H9 (cell line): ENCODE results near the gene PEG3. TPM values are rescaled to one million over a fixed set of nuclear protein-coding genes. Genes with fewer than 3 reads are reported as not detected.

Experiments used
- DNase-seq: peaks from one replicate; pipeline ENCODE4 v3.0.0-alpha.2; 2017
- H2AFZ ChIP-seq: one replicate; pipeline ENCODE4 v1.6.1; 2013; ENCODE audit warnings: mild to moderate bottlenecking, low read length, control low read depth, moderate library complexity
- H2AK5ac ChIP-seq: 2 replicates; pipeline ENCODE4 v1.6.1; 2013; ENCODE audit warnings: low read length, control low read depth, mixed read lengths; ENCODE audit not compliant: insufficient read length
- H2BK120ac ChIP-seq: one replicate; pipeline ENCODE4 v1.6.1; 2013; ENCODE audit warnings: low read depth, mild to moderate bottlenecking, low read length, control low read depth, inconsistent platforms; ENCODE audit not compliant: poor library complexity, severe bottlenecking
- H2BK12ac ChIP-seq: 2 replicates; pipeline ENCODE4 v1.6.1; 2013; ENCODE audit warnings: low read length, control low read depth, mixed read lengths, low read depth; ENCODE audit not compliant: insufficient read length
- H2BK15ac ChIP-seq: 2 replicates; pipeline ENCODE4 v1.6.1; 2013; ENCODE audit warnings: low read depth, low read length, control low read depth
- H2BK20ac ChIP-seq: one replicate; pipeline ENCODE4 v1.6.1; 2013; ENCODE audit warnings: low read depth, mild to moderate bottlenecking, low read length, control low read depth, inconsistent platforms; ENCODE audit not compliant: poor library complexity, severe bottlenecking
- H2BK5ac ChIP-seq: 2 replicates; pipeline ENCODE4 v1.6.1; 2013; ENCODE audit warnings: low read length, control low read depth, mixed read lengths; ENCODE audit not compliant: insufficient read length
- H3K14ac ChIP-seq: 2 replicates; pipeline ENCODE4 v1.6.1; 2013; ENCODE audit warnings: low read length, control low read depth; ENCODE audit not compliant: insufficient read depth
- H3K18ac ChIP-seq: 2 replicates; pipeline ENCODE4 v1.6.1; 2013; ENCODE audit warnings: low read depth, mild to moderate bottlenecking, mixed read lengths, low read length, control low read depth; ENCODE audit not compliant: insufficient read length
- H3K23ac ChIP-seq: 2 replicates; pipeline ENCODE4 v1.6.1; 2013; ENCODE audit warnings: low read length, control low read depth, mixed read lengths, low read depth; ENCODE audit not compliant: insufficient read length
- H3K23me2 ChIP-seq: 2 replicates; pipeline ENCODE4 v1.6.1; 2013; ENCODE audit warnings: low read depth, mild to moderate bottlenecking, mixed read lengths, low read length, control low read depth; ENCODE audit not compliant: insufficient read length, poor library complexity, severe bottlenecking
- H3K27ac ChIP-seq: 2 replicates; pipeline ENCODE4 v1.5.1; 2013; ENCODE audit warnings: low read length, control low read depth, mixed read lengths, low read depth; ENCODE audit not compliant: insufficient read length
- H3K27me3 ChIP-seq: 2 replicates; pipeline ENCODE4 v1.6.1; 2013; ENCODE audit warnings: low read length, control low read depth, inconsistent platforms; ENCODE audit not compliant: insufficient read depth
- H3K4ac ChIP-seq: 2 replicates; pipeline ENCODE4 v1.6.1; 2013; ENCODE audit warnings: low read depth, mild to moderate bottlenecking, control low read depth, inconsistent platforms, low read length, moderate library complexity
- H3K4me1 ChIP-seq: 2 replicates; pipeline ENCODE4 v1.6.1; 2013; ENCODE audit warnings: low read length, control low read depth, inconsistent platforms; ENCODE audit not compliant: insufficient read depth
- H3K4me2 ChIP-seq: 2 replicates; pipeline ENCODE4 v1.6.1; 2013; ENCODE audit warnings: low read length, control low read depth, mixed read lengths; ENCODE audit not compliant: insufficient read length, insufficient read depth
- H3K56ac ChIP-seq: 2 replicates; pipeline ENCODE4 v1.6.1; 2013; ENCODE audit warnings: low read depth, mild to moderate bottlenecking, mixed read lengths, low read length, control low read depth; ENCODE audit not compliant: insufficient read length
- H3K79me1 ChIP-seq: 2 replicates; pipeline ENCODE4 v1.6.1; 2013; ENCODE audit warnings: low read depth, mild to moderate bottlenecking, moderate library complexity, low read length, control low read depth, inconsistent platforms; ENCODE audit not compliant: insufficient read depth, poor library complexity, severe bottlenecking
- H3K79me2 ChIP-seq: 2 replicates; pipeline ENCODE4 v1.6.1; 2013; ENCODE audit warnings: low read length, control low read depth, inconsistent platforms; ENCODE audit not compliant: insufficient read depth
- H3K9ac ChIP-seq: 2 replicates; pipeline ENCODE4 v1.6.1; 2013; ENCODE audit warnings: low read length, control low read depth, mixed read lengths; ENCODE audit not compliant: insufficient read length; ENCODE audit errors: extremely low read depth
- H3K9me3 ChIP-seq: one replicate; pipeline ENCODE4 v1.6.1; 2013; ENCODE audit warnings: low read depth, low read length, inconsistent platforms; ENCODE audit not compliant: control insufficient read depth
- H3T11ph ChIP-seq: one replicate; pipeline ENCODE4 v1.6.1; 2013; ENCODE audit warnings: mild to moderate bottlenecking, low read length, control low read depth, inconsistent platforms
- H4K20me1 ChIP-seq: one replicate; pipeline ENCODE4 v1.6.1; 2013; ENCODE audit not compliant: control insufficient read depth, insufficient read length, insufficient read depth
- H4K5ac ChIP-seq: 2 replicates; pipeline ENCODE4 v1.6.1; 2013; ENCODE audit warnings: low read depth, mild to moderate bottlenecking, mixed read lengths, low read length, control low read depth; ENCODE audit not compliant: insufficient read length
- H4K8ac ChIP-seq: replicated peaks from 2 replicates; pipeline ENCODE4 v1.6.1; 2013; ENCODE audit warnings: low read length, control low read depth, mixed read lengths, low read depth; ENCODE audit not compliant: insufficient read length
- H4K91ac ChIP-seq: 2 replicates; pipeline ENCODE4 v1.6.1; 2013; ENCODE audit warnings: low read depth, mild to moderate bottlenecking, moderate library complexity, mixed read lengths, low read length, control low read depth; ENCODE audit not compliant: insufficient read length
- H3K27ac Mint-ChIP-seq, 3 experiments: 2 replicates in 2 of 3; 3 replicates in 1 of 3; pipeline ENCODE4 v1.8.0; 2020 to 2021; ENCODE audit warnings: mixed read lengths in 3 of 3, mild to moderate bottlenecking in 1 of 3, moderate library complexity in 1 of 3
- H3K27me3 Mint-ChIP-seq: 2 replicates; pipeline ENCODE4 v1.8.0; 2021; ENCODE audit warnings: low read depth, mild to moderate bottlenecking, moderate library complexity, mixed read lengths
- H3K36me3 Mint-ChIP-seq, 3 experiments: 2 replicates in 2 of 3; 3 replicates in 1 of 3; pipeline ENCODE4 v1.8.0; 2020 to 2021; ENCODE audit warnings: low read depth in 3 of 3, mixed read lengths in 3 of 3; ENCODE audit not compliant: insufficient read depth in 1 of 3
- H3K4me1 Mint-ChIP-seq, 2 experiments: 2 replicates each; pipeline ENCODE4 v1.8.0; 2020; ENCODE audit warnings: mixed read lengths in 2 of 2
- H3K4me3 Mint-ChIP-seq, 2 experiments: 2 replicates in 1 of 2; 3 replicates in 1 of 2; pipeline ENCODE4 v1.8.0; 2020 to 2021; ENCODE audit warnings: mild to moderate bottlenecking in 2 of 2, mixed read lengths in 2 of 2, moderate library complexity in 1 of 2
- H3K9me3 Mint-ChIP-seq, 2 experiments: 2 replicates in 1 of 2; 3 replicates in 1 of 2; pipeline ENCODE4 v1.8.0; 2020; ENCODE audit warnings: mild to moderate bottlenecking in 2 of 2, mixed read lengths in 2 of 2, moderate library complexity in 1 of 2
- WGBS: extraction: QIAGEN DNeasy Blood & Tissue Kit; methylation state at CpG from one replicate; pipeline ENCODE4 v1.1.7; 2013; ENCODE audit warnings: missing lambda C conversion rate, low lambda C conversion rate, mixed read lengths; ENCODE audit not compliant: insufficient read length; ENCODE audit errors: extremely low coverage; 5-methylcytosine and 5-hydroxymethylcytosine counted together
- total RNA-seq: library from RNA; stranded (reverse); gene quantifications from 2 replicates; pipeline ENCODE4 v1.2.1, GENCODE V29; 2021
- TF ChIP-seq, protein P1 (sequence below): fragments of 200-600 bp; sonication (generic); conservative IDR thresholded peaks from 3 replicates; pipeline ENCODE4 v1.8.0; 2021; ENCODE audit warnings: antibody characterized with exemption, mild to moderate bottlenecking

PEG3 gene
- total RNA-seq, 1 experiment from 2014 or later: not detected

DNA sequence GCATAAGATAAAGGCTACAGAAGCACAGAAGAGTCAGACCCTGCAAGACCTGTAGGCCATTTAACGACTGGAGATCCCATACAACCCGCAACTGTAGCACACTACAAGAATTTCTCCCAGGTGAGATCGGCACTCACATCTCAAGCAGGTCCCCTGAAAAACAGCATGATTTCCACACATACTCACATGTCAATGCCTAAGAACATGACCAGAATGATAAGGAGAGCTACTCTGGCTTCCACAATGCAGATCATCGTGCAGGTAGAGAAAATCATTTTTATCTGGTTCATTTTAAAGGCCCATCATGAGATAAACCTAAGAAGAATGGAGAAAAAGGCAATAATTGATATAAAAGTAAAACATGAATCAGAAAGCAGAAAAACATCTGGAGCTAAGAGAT lies 17.5 kb upstream of the PEG3 start:
- no peaks in the 10 kb centered on the region for H3K79me1 ChIP-seq
- H3K9me3 ChIP-seq: peaks cover 73% of the 10 kb centered on the region
- H3K14ac ChIP-seq: no peak overlapping the region
- no peak overlapping the region for H2BK20ac ChIP-seq
- no peak for DNase-seq
- H3K18ac ChIP-seq: no peak overlapping the region
- H3K56ac ChIP-seq: no peak overlapping the region
- H2BK15ac ChIP-seq: no peak overlapping the region
- no peak overlapping the region for H3K27ac ChIP-seq
- no peak overlapping the region for H2BK5ac ChIP-seq
- Mint-ChIP-seq H3K27me3 (no peaks in the 10 kb centered on the region; the same call in 1 of the 2 replicates), H3K36me3 (peaks cover 0 to 28% (median 6%) of the 10 kb centered on the region in 3 experiments; a peak in 6 of 7 replicates), H3K9me3 (peaks cover 89 to 94% of the 10 kb centered on the region in 2 experiments), H3K4me3 (no peak overlapping the region), H3K27ac (no peak overlapping the region), H3K4me1 (no peaks in the 10 kb centered on the region)
- no CpG with 5 or more reads among the region's 4 CpGs for WGBS
- no peak overlapping the region for H4K91ac ChIP-seq
- H3T11ph ChIP-seq: no peak overlapping the region
- no peaks in the 10 kb centered on the region for H3K79me2 ChIP-seq
- no peaks in the 10 kb centered on the region for H4K20me1 ChIP-seq
- H3K23ac ChIP-seq: no peak overlapping the region
- no peaks in the 10 kb centered on the region for H3K27me3 ChIP-seq
- H2AK5ac ChIP-seq: no peak overlapping the region
- no peaks in the 10 kb centered on the region for H3K4me1 ChIP-seq
- H3K4me2 ChIP-seq: no peak overlapping the region
- TF ChIP-seq, protein P1, sequence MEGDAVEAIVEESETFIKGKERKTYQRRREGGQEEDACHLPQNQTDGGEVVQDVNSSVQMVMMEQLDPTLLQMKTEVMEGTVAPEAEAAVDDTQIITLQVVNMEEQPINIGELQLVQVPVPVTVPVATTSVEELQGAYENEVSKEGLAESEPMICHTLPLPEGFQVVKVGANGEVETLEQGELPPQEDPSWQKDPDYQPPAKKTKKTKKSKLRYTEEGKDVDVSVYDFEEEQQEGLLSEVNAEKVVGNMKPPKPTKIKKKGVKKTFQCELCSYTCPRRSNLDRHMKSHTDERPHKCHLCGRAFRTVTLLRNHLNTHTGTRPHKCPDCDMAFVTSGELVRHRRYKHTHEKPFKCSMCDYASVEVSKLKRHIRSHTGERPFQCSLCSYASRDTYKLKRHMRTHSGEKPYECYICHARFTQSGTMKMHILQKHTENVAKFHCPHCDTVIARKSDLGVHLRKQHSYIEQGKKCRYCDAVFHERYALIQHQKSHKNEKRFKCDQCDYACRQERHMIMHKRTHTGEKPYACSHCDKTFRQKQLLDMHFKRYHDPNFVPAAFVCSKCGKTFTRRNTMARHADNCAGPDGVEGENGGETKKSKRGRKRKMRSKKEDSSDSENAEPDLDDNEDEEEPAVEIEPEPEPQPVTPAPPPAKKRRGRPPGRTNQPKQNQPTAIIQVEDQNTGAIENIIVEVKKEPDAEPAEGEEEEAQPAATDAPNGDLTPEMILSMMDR: no peak
- H4K5ac ChIP-seq: no peak overlapping the region
- H3K23me2 ChIP-seq: no peaks in the 10 kb centered on the region
- no peak overlapping the region for H3K4ac ChIP-seq
- H2AFZ ChIP-seq: no peak overlapping the region
- no peak overlapping the region for H2BK12ac ChIP-seq
- no peak overlapping the region for H3K9ac ChIP-seq
- no peak overlapping the region for H4K8ac ChIP-seq
- H2BK120ac ChIP-seq: no peak overlapping the region
